HCT116 (cell line): ENCODE results near the gene RAD18. TPM values are rescaled to one million over a fixed set of nuclear protein-coding genes. Genes with fewer than 3 reads are reported as not detected.

Source experiments
- ATAC-seq: fragments of 200-7000 bp; cut with Tn5 transposase; 2 replicates; pipeline ENCODE4 v1.9.1; 2020; ENCODE audit warnings: mild to moderate bottlenecking, moderate library complexity
- BruUV-seq: library from RNA; stranded (reverse); fragments of 400-500 nt; replicated peaks from 2 replicates; lab custom pipeline; 2021; lab: Mats Ljungman, UMichigan
- CTCF ChIA-PET: fragments of 300-600 bp; sonication (Branson Sonifier 250); formaldehyde crosslinking; loops from one replicate; lab custom pipeline; 2021; ENCODE audit warnings: antibody characterized with exemption; lab: Charles Lee
- POLR2A ChIA-PET: fragments of 300-600, 350-600 bp; sonication (Branson Sonifier 250); formaldehyde crosslinking; loops from one replicate; lab custom pipeline; 2021; ENCODE audit warnings: antibody characterized with exemption; lab: Charles Lee
- RAD21 ChIA-PET, 2 experiments: fragments of 300-600 bp; sonication (Branson Sonifier 250); formaldehyde crosslinking; loops; one replicate each; lab custom pipeline; 2023; ENCODE audit warnings: low total read pairs in 2 of 2; ENCODE audit not compliant: uncharacterized antibody in 2 of 2, unreplicated experiment in 2 of 2, low non-redundant PET in 1 of 2; lab: Charles Lee
- DNase-seq: peaks from one replicate; pipeline ENCODE4 v3.0.0-alpha.2; 2010; ENCODE audit warnings: low read depth, low spot score
- H2AFZ ChIP-seq: fragments of 200-600 bp; shearing (Covaris generic), sonication (generic); 2 replicates; pipeline ENCODE4 v1.6.1; 2017; ENCODE audit warnings: low read depth, mixed run types, mixed read lengths, antibody characterized with exemption, low read length; ENCODE audit not compliant: poor library complexity, severe bottlenecking
- H3K27ac ChIP-seq: 2 replicates; pipeline ENCODE4 v1.5.1; 2012; ENCODE audit warnings: low read depth, low read length
- H3K27me3 ChIP-seq: fragments of 200-600 bp; sonication (generic); 2 replicates; pipeline ENCODE4 v1.6.1; 2016; ENCODE audit warnings: mixed run types, low read length, mixed read lengths; ENCODE audit not compliant: insufficient read depth
- H3K36me3 ChIP-seq, 2 experiments: fragments of 200-500 bp in 1 of 2; fragments of 200-600 bp in 1 of 2; sonication (Bioruptor generic) in 1 of 2; sonication (generic) in 1 of 2; 2 replicates each; pipeline versions ENCODE4 v1.5.1 to v1.6.1; 2014 to 2016; ENCODE audit warnings: low read length in 2 of 2, inconsistent platforms in 1 of 2, mixed read lengths in 1 of 2, mixed run types in 1 of 2; ENCODE audit not compliant: insufficient read depth in 2 of 2, control insufficient read depth in 1 of 2
- H3K4me1 ChIP-seq, 2 experiments: fragments of 200-600 bp in 1 of 2; sonication (generic) in 1 of 2; 2 replicates each; pipeline versions ENCODE4 v1.5.1 to v1.6.1; 2012 to 2017; ENCODE audit warnings: low read length in 2 of 2, inconsistent platforms in 1 of 2, mild to moderate bottlenecking in 1 of 2, mixed read lengths in 1 of 2, mixed run types in 1 of 2, moderate library complexity in 1 of 2; ENCODE audit not compliant: insufficient read depth in 2 of 2, control insufficient read depth in 1 of 2
- H3K4me2 ChIP-seq: fragments of 200-600 bp; sonication (generic); 2 replicates; pipeline ENCODE4 v1.6.1; 2017; ENCODE audit warnings: mixed run types, low read length, mixed read lengths
- H3K4me3 ChIP-seq, 2 experiments: fragments of 200-600 bp in 1 of 2; sonication (generic) in 1 of 2; replicated peaks in 1 of 2; 2 replicates each; pipeline ENCODE4 v1.5.1; 2011 to 2016; ENCODE audit warnings: low read length in 2 of 2, control low read depth in 1 of 2, low read depth in 1 of 2, mild to moderate bottlenecking in 1 of 2, mixed read lengths in 1 of 2, mixed run types in 1 of 2
- H3K79me2 ChIP-seq: fragments of 200-600 bp; sonication (generic); 2 replicates; pipeline ENCODE4 v1.6.1; 2017; ENCODE audit warnings: mild to moderate bottlenecking, mixed run types, low read length, moderate library complexity, mixed read lengths; ENCODE audit not compliant: insufficient read depth
- H3K9ac ChIP-seq: fragments of 200-600 bp; sonication (generic); 2 replicates; pipeline ENCODE4 v1.6.1; 2016; ENCODE audit warnings: low read length, mixed read lengths
- H3K9me2 ChIP-seq: fragments of 200-600 bp; sonication (generic), shearing (Covaris generic); 2 replicates; pipeline ENCODE4 v1.6.1; 2017; ENCODE audit warnings: mixed run types, mild to moderate bottlenecking, moderate library complexity; ENCODE audit not compliant: insufficient read depth
- H3K9me3 ChIP-seq, 2 experiments: fragments of 200-500 bp in 1 of 2; fragments of 200-600 bp in 1 of 2; sonication (Bioruptor generic) in 1 of 2; sonication (generic) in 1 of 2; 2 replicates each; pipeline ENCODE4 v1.6.1; 2014 to 2017; ENCODE audit warnings: low read length in 2 of 2, mixed read lengths in 2 of 2, inconsistent platforms in 1 of 2, low read depth in 1 of 2, mild to moderate bottlenecking in 1 of 2, mixed run types in 1 of 2, moderate library complexity in 1 of 2; ENCODE audit not compliant: control insufficient read depth in 1 of 2, insufficient read depth in 1 of 2
- H4K20me1 ChIP-seq: fragments of 200-600 bp; sonication (generic), shearing (Covaris generic); 2 replicates; pipeline ENCODE4 v1.6.1; 2017; ENCODE audit warnings: mixed run types, mild to moderate bottlenecking, moderate library complexity; ENCODE audit not compliant: insufficient read depth
- ATF3 ChIP-seq: IDR thresholded peaks from 2 replicates; pipeline ENCODE4 v1.6.1; 2012
- CBX3 ChIP-seq: IDR thresholded peaks from 2 replicates; pipeline ENCODE4 v1.6.1; 2012; ENCODE audit warnings: low read depth
- CEBPB ChIP-seq: IDR thresholded peaks from 2 replicates; pipeline ENCODE4 v1.6.1; 2012; ENCODE audit warnings: low read depth
- CTCF ChIP-seq, 3 experiments: fragments of 200-600 bp in 1 of 3; sonication (generic) in 1 of 3; IDR thresholded peaks in 2 of 3; conservative IDR thresholded peaks in 1 of 3; 2 replicates each; pipeline ENCODE4 v1.5.1; 2012 to 2017; ENCODE audit warnings: low read depth in 2 of 3, low read length in 2 of 3, antibody characterized with exemption in 1 of 3, borderline replicate concordance in 1 of 3, control low read depth in 1 of 3, mild to moderate bottlenecking in 1 of 3, mixed read lengths in 1 of 3, mixed run types in 1 of 3, moderate library complexity in 1 of 3; ENCODE audit not compliant: insufficient read depth in 1 of 3
- EZH2 ChIP-seq: fragments of 200-600 bp; sonication (generic); IDR thresholded peaks from 2 replicates; pipeline ENCODE4 v1.6.1; 2017; ENCODE audit warnings: antibody characterized with exemption, mixed run types
- EZH2phosphoT487 ChIP-seq: fragments of 200-600 bp; IDR thresholded peaks from 2 replicates; pipeline ENCODE4 v1.6.1; 2018; ENCODE audit warnings: antibody characterized with exemption, borderline replicate concordance
- JUND ChIP-seq: IDR thresholded peaks from 2 replicates; pipeline ENCODE4 v1.6.1; 2012
- SIN3A ChIP-seq: IDR thresholded peaks from 2 replicates; pipeline ENCODE4 v1.6.1; 2012; ENCODE audit warnings: low read depth
- TCF7L2 ChIP-seq: IDR thresholded peaks from 2 replicates; pipeline ENCODE4 v1.7.0; 2011; ENCODE audit warnings: borderline replicate concordance, inconsistent platforms; ENCODE audit not compliant: insufficient read depth, insufficient read length; ENCODE audit errors: extremely low read depth
- YY1 ChIP-seq: IDR thresholded peaks from 2 replicates; pipeline ENCODE4 v1.6.1; 2011; ENCODE audit warnings: low read length, low read depth, moderate library complexity, mild to moderate bottlenecking; ENCODE audit not compliant: insufficient replicate concordance; ENCODE audit errors: extremely low read depth
- ZFX ChIP-seq: fragments of 450-650 bp; IDR thresholded peaks from 2 replicates; pipeline ENCODE4 v1.6.1; 2017
- ZNF274 ChIP-seq: fragments of 200-500 bp; sonication (Bioruptor generic); IDR thresholded peaks from 2 replicates; pipeline ENCODE4 v1.6.1; 2014; ENCODE audit warnings: mild to moderate bottlenecking, low read depth, low read length, inconsistent platforms
- intact Hi-C: fragments of 100-400 bp; cut with micrococcal nuclease; formaldehyde crosslinking; loops from 2 replicates; pipeline ENCODE4 v1.10.0; 2022
- total RNA-seq: library from RNA; stranded (reverse); gene quantifications from one replicate; pipeline ENCODE4 v1.2.1, GENCODE V29; 2021; ENCODE audit not compliant: unreplicated experiment

Gene RAD18
- total RNA-seq, 1 experiment from 2014 or later, result 28.7 TPM

GRCh38 chr3:8838234-8838633 is 125.0 kb downstream of the RAD18 start:
- RAD21 ChIA-PET, result no interaction called here
- no peaks in the 10 kb centered on the region for H3K27me3 ChIP-seq
- intact Hi-C loops, result no loop called here
- no peaks in the 10 kb centered on the region for H3K9me2 ChIP-seq
- ATAC-seq (no peak), DNase-seq (no peak)
- no peak overlapping the region for H3K27ac ChIP-seq
- no peak overlapping the region for H3K9ac ChIP-seq
- CTCF ChIA-PET, result no interaction called here
- H3K9me3 ChIP-seq, result no peaks in the 10 kb centered on the region
- no peak overlapping the region for H2AFZ ChIP-seq
- POLR2A ChIA-PET, result no interaction called here
- no peaks in the 10 kb centered on the region for H3K4me1 ChIP-seq
- no peak overlapping the region for H3K4me3 ChIP-seq
- TF ChIP-seq TCF7L2 (no peak), EZH2 (no peak), CTCF (IDR thresholded peaks at IDR 0.05 in 2 of 3, conservative IDR thresholded peaks at IDR 0.05 in 1 of 3; ENCODE audit: borderline replicate concordance in 1 of 3, insufficient read depth in 1 of 3, low read depth in 2 of 3, low read length in 2 of 3) (no peak), CEBPB (no peak), ATF3 (no peak), ZFX (no peak), JUND (no peak), ZNF274 (no peak), EZH2phosphoT487 (no peak), YY1 (no peak), SIN3A (no peak), CBX3 (no peak)
- no peak overlapping the region for H3K4me2 ChIP-seq
- no peaks in the 10 kb centered on the region for H4K20me1 ChIP-seq
- H3K36me3 ChIP-seq, result no peaks in the 10 kb centered on the region
- no peaks in the 10 kb centered on the region for H3K79me2 ChIP-seq
- no TSS peak for BruUV-seq
